Esophagus muscularis mucosa (tissue), 4 donors: ENCODE data around the gene IKZF1. TPM values are rescaled to one million over a fixed set of nuclear protein-coding genes. Genes with fewer than 3 reads are reported as not detected.

Experiments used
- DNase-seq: peaks from one replicate; pipeline ENCODE4 v3.0.0-alpha.2; 2017; ENCODE audit errors: extremely low spot score
- H3K27ac ChIP-seq, 4 donors: fragments of 200-600 bp; sonication (generic); replicated peaks in 1 of 4; 1 replicate in 3 of 4; 2 replicates in 1 of 4; pipeline ENCODE4 v1.5.1; 2016 to 2019; ENCODE audit warnings: mild to moderate bottlenecking in 1 of 4
- H3K27me3 ChIP-seq, 4 donors: fragments of 200-600 bp; sonication (generic); one replicate each; pipeline versions ENCODE4 v1.5.1 to v1.6.0; 2016 to 2019
- H3K36me3 ChIP-seq, 4 donors: fragments of 200-600 bp; sonication (generic); one replicate each; pipeline ENCODE4 v1.5.1; 2016 to 2019
- H3K4me1 ChIP-seq, 4 donors: fragments of 200-600 bp; sonication (generic); one replicate each; pipeline ENCODE4 v1.5.1; 2016 to 2019
- H3K4me3 ChIP-seq, 4 donors: fragments of 200-600 bp; sonication (generic); 1 replicate in 2 of 4; 2 replicates in 2 of 4; pipeline ENCODE4 v1.5.1; 2016 to 2019; ENCODE audit warnings: mild to moderate bottlenecking in 4 of 4, moderate library complexity in 1 of 4
- H3K9me3 ChIP-seq, 4 donors: fragments of 200-600 bp; sonication (generic); 1 replicate in 3 of 4; 2 replicates in 1 of 4; pipeline ENCODE4 v1.5.1; 2016 to 2019
- CTCF ChIP-seq, 3 experiments: fragments of 200-600 bp in 2 of 3; fragments of 450-650 bp in 1 of 3; sonication (generic) in 2 of 3; IDR thresholded peaks; one replicate each; pipeline ENCODE4 v1.5.1; 2017 to 2019; ENCODE audit warnings: antibody characterized with exemption in 3 of 3, mild to moderate bottlenecking in 2 of 3, moderate library complexity in 1 of 3
- EP300 ChIP-seq: sonication (generic); formaldehyde crosslinking; IDR thresholded peaks from one replicate; pipeline ENCODE4 v1.6.1; 2017; ENCODE audit warnings: antibody characterized with exemption
- POLR2A ChIP-seq: fragments of 450-650 bp; IDR thresholded peaks from one replicate; pipeline ENCODE4 v1.6.1; 2017; ENCODE audit warnings: antibody characterized with exemption, moderate library complexity, mild to moderate bottlenecking, low read depth
- POLR2AphosphoS5 ChIP-seq, 2 donors: sonication (generic); formaldehyde crosslinking; IDR thresholded peaks; one replicate each; pipeline ENCODE4 v1.6.1; 2017; ENCODE audit warnings: antibody characterized with exemption in 2 of 2
- whole genome bisulfite sequencing: methylation state at CpG from one replicate; pipeline ENCODE4 v1.1.5; 2018; 5-methylcytosine and 5-hydroxymethylcytosine counted together
- intact Hi-C: fragments of 100-400 bp; cut with DNase I; formaldehyde crosslinking; loops from one replicate; pipeline ENCODE4 v1.15.1; 2023
- total RNA-seq, 4 donors: library from RNA; depleted of rRNA; stranded (reverse); fragments of >200 nt; gene quantifications; one replicate each; pipeline versions ENCODE4 v1.1.0 to v1.2.1, GENCODE V29; 2016

The IKZF1 gene
- total RNA-seq, 4 donors from 2014 or later: 3.6 to 17.7 (median 9.2) TPM

GRCh38 chr7:50274361-50274760 lies 30.2 kb upstream of the IKZF1 start:
- Histone ChIP-seq H3K27me3 (peaks cover 0 to 3% (median 0%) of the 10 kb centered on the region in 4 donors), H3K36me3 (no peaks in the 10 kb centered on the region), H3K4me1 (no peaks in the 10 kb centered on the region), H3K27ac (no peak overlapping the region), H3K9me3 (no peaks in the 10 kb centered on the region), H3K4me3 (no peak overlapping the region)
- 77% methylated on average over 4 of the region's 7 CpGs for WGBS
- intact Hi-C loops: no loop called here
- DNase-seq: no peak
- TF ChIP-seq CTCF (IDR thresholded peaks at IDR 0.05) (no peak), EP300 (no peak), POLR2A (no peak), POLR2AphosphoS5 (IDR thresholded peaks at IDR 0.05) (no peak)

GRCh38 chr7:50275430-50275829 lies 29.1 kb upstream of the IKZF1 start:
- no peak overlapping the region for H3K27ac ChIP-seq
- no peaks in the 10 kb centered on the region for H3K4me1 ChIP-seq
- no peak for TF ChIP-seq POLR2AphosphoS5 (IDR thresholded peaks at IDR 0.05)
- no peak overlapping the region for H3K4me3 ChIP-seq
- H3K36me3 ChIP-seq: no peaks in the 10 kb centered on the region
- H3K9me3 ChIP-seq: no peaks in the 10 kb centered on the region
- H3K27me3 ChIP-seq: peaks cover 0 to 3% (median 0%) of the 10 kb centered on the region in 4 donors
- intact Hi-C loops: no loop called here
- WGBS: 87% methylated on average over 4 of the region's 4 CpGs
- no peak for DNase-seq

GRCh38 chr7:50276483-50276882 lies 28.0 kb upstream of the IKZF1 start:
- H3K27me3 ChIP-seq: peaks cover 0 to 3% (median 0%) of the 10 kb centered on the region in 4 donors
- no peaks in the 10 kb centered on the region for H3K9me3 ChIP-seq
- no peaks in the 10 kb centered on the region for H3K4me1 ChIP-seq
- no peak overlapping the region for H3K27ac ChIP-seq
- H3K36me3 ChIP-seq: no peaks in the 10 kb centered on the region
- intact Hi-C loops: no loop called here
- no peak overlapping the region for H3K4me3 ChIP-seq
- TF ChIP-seq CTCF (IDR thresholded peaks at IDR 0.05) (no peak), POLR2AphosphoS5 (IDR thresholded peaks at IDR 0.05) (no peak), POLR2A (no peak)
- DNase-seq: no peak
- WGBS: 19% methylated on average over 1 of the region's 1 CpG

- no peak for DNase-seq
- no peaks in the 10 kb centered on the region for H3K9me3 ChIP-seq
- H3K36me3 ChIP-seq: no peaks in the 10 kb centered on the region
- no peak overlapping the region for H3K4me3 ChIP-seq
- intact Hi-C loops: no loop called here
- H3K27ac ChIP-seq: no peak overlapping the region
- TF ChIP-seq POLR2A: no peak
- TF ChIP-seq EP300: no peak
- TF ChIP-seq POLR2AphosphoS5 (IDR thresholded peaks at IDR 0.05): no peak
- no peak for TF ChIP-seq CTCF (IDR thresholded peaks at IDR 0.05)
- H3K27me3 ChIP-seq: peaks cover 0 to 3% (median 0%) of the 10 kb centered on the region in 4 donors
- no peaks in the 10 kb centered on the region for H3K4me1 ChIP-seq
Measured at GRCh38 chr7:50278120-50278519, 26.4 kb upstream of the IKZF1 start.

- WGBS: 71% methylated on average over 12 of the region's 12 CpGs
- no peaks in the 10 kb centered on the region for H3K4me1 ChIP-seq
- intact Hi-C loops: no loop called here
- H3K4me3 ChIP-seq: no peak overlapping the region
- H3K36me3 ChIP-seq: no peaks in the 10 kb centered on the region
- H3K27me3 ChIP-seq: no peaks in the 10 kb centered on the region
- DNase-seq: no peak
- no peaks in the 10 kb centered on the region for H3K9me3 ChIP-seq
- TF ChIP-seq CTCF (IDR thresholded peaks at IDR 0.05) (no peak), EP300 (no peak), POLR2A (no peak), POLR2AphosphoS5 (IDR thresholded peaks at IDR 0.05) (no peak)
- no peak overlapping the region for H3K27ac ChIP-seq
Measured at GRCh38 chr7:50281680-50282445, 22.7 kb upstream of the IKZF1 start.
